ENCODE results near the gene ATP13A3.
"Not testable (repeated sequence)": the region's sequence is repeated elsewhere in the genome, so short reads cannot be mapped to it uniquely, and the experiment has no call there.

- not testable (repeated sequence) for TF ChIP-seq CTCF, POLR2A (IDR thresholded peaks at IDR 0.05)
Observed at GRCh38 chr3:194520682-194521162, 33.9 kb upstream of the ATP13A3 start.

Measured in esophagus squamous epithelium (tissue), 4 donors.